ENCODE results near the gene NRAP.

GRCh38 chr10:113592380-113592779, 71.5 kb downstream of the NRAP start:
- no peak for TF ChIP-seq FOXK2 (IDR thresholded peaks at IDR 0.05)
- no peak for TF ChIP-seq FOXM1 (IDR thresholded peaks at IDR 0.05; ENCODE audit: borderline replicate concordance)
- no peak for TF ChIP-seq PKNOX1 (IDR thresholded peaks at IDR 0.05)
- no peak for TF ChIP-seq SP1 (IDR thresholded peaks at IDR 0.05)
- no peak for TF ChIP-seq ELF4 (IDR thresholded peaks at IDR 0.05)
- TF ChIP-seq BHLHE40 (IDR thresholded peaks at IDR 0.05; ENCODE audit: borderline replicate concordance) = no peak
- no peak for TF ChIP-seq SUZ12 (IDR thresholded peaks at IDR 0.05)
